GM19438 (cell line): ENCODE data around the gene WNT16.
"Not testable (repeated sequence)": the region's sequence is repeated elsewhere in the genome, so short reads cannot be mapped to it uniquely, and the experiment has no call there.

Source experiments
- ATAC-seq: cut with Tn5 transposase; IDR thresholded peaks from one replicate; pipeline ENCODE4 v1.9.1; 2021; ENCODE audit warnings: low read depth; ENCODE audit not compliant: unreplicated experiment

Gene WNT16, protein sequence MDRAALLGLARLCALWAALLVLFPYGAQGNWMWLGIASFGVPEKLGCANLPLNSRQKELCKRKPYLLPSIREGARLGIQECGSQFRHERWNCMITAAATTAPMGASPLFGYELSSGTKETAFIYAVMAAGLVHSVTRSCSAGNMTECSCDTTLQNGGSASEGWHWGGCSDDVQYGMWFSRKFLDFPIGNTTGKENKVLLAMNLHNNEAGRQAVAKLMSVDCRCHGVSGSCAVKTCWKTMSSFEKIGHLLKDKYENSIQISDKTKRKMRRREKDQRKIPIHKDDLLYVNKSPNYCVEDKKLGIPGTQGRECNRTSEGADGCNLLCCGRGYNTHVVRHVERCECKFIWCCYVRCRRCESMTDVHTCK

DNA sequence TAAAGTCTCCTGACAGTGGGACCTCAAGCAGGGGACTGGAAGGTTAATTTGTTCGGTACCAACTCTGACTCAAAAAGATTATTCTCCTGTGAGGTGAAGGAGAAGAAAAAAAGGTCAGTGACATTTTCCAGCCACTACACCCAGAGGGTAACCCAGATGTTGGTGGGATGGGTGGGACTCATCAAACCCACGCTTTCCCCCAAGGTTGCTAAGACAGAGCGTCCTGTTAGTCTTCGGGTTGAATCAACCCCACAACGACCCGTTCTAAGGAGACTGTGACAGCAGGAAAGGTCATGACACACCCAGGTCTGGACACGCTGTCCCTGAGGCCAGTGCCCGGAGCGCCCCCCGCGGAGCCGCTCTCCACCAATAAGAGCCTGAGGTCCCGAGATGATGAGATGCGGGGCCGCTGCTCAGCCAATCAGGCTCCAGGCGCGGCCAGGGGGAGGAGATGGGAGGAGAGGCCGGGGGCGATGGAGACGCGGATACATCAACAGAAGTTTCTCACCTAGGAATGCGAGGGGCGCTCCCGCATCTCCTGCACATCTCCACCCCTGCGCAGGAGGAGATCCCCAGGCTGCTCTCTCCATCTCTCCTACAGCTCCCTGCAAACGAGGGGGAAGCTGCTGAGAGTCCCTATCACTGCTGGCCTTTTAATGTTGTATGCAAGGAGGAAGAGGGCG is at the start of gene WNT16:
Gene WNT16 (plus strand): TSS at position 493 of the 683 bp plus-strand sequence. CDS start 293 bp downstream, outside the sequence.
- ATAC-seq: no peak

DNA sequence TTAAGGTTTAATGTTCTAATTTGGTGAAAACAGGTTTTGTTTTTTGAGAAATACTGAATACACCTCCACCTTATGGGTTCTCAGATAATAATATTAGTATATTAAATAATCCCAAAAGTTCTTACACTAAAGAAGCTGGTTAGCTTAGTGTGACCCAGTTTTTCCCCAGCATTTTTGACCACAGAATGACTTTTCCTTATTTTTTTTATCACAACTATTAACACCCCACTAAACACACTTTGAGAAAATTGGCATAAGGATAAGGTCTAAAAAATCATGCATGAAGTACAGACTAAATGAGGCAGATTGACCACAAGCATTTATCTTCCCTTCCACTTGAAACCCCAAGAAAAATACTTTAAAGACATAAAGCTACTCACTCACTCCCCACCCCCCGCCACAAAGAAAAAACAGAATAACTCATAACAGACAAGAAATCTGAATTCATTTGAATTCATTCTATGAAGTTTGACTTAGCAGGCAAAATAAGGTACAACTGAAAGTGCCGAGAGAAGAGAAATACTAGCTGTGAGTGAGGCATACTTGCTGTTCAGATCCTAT is 49.7 kb upstream of the WNT16 start:
- no peak for ATAC-seq

DNA sequence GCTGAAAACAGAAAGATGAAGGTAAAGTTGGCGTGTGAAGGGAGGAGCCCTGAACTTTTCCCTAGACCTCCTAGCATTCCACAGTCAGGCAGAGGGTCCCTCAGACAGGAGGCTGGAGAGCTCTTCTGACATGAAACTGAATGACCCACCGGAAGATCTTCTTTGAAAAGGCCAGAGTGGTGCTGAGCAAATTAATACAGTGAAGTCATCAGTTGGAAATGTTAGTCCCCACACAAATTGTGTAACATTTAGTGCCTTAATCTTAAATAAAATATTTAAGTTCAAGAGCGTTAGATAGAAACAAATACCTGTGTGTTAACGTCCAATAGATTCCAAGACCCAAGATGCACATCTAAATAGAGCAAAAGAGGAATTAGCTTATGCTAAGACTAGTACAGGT is 49.0 kb upstream of the WNT16 start:
- ATAC-seq: no peak

DNA sequence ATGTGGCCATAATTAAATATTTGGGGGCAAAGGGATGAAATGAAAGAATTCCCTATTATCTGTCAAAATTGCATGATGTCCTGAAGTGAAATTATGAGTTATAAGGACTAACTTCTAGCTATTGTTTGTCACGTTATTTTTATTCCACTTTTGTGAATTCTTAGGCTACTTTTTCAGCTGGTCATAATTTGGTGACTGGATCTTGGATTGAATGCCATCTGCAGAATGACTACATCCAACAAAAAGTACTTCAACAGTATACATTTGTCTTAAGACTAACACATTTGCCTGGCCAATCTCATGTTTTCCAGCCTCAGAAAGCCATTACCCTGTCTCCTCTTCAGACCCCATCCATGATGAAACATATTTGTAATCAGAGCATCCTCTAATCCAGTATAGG is 48.1 kb upstream of the WNT16 start:
- no peak for ATAC-seq

DNA sequence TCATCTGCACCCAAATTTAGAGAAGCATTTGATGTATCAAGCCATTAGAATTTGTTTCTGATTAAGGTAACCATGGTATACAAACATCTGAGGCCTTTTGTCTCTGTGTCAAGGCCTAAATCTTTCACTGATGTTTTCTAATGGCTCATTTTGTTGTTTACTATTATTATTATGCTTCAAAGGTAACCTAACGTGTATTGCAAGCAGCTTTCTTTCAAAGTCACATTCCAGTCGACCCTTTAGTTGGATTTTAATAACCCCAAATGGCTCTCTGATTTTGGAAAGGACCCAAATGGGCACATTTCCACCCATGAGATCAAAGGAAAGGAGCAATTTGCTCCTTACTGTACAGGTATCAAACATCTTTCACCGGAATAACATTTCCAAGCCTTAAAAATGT is 46.7 kb upstream of the WNT16 start:
- ATAC-seq: no peak

DNA sequence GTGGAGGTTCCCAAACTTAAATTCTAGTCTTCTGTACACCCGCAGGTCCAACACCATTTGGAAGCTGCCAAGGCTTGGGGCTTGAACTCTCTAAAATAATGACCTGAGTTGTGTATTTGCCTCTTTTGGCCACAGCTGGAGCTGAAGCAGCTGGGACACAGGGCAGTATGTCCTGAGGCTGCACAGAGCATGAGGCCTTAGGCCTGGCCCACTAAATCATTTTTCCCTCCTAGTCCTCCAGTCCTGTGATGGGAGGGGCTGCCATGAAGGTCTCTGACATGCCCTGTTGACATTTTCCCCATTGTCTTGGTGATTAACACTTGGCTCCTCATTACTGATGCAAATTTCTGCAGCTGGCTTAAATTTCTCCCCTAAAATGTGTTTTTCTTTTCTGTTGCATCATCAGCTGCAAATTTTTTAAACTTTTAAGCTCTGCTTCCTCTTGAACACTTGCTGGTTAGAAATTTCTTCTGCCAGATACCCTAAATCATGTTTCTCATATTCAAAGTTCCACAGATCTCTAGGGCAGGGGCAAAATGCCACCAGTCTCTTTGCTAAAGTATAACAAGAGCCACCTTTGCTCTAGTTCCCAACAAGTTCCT is 43.6 kb upstream of the WNT16 start:
- no peak for ATAC-seq

DNA sequence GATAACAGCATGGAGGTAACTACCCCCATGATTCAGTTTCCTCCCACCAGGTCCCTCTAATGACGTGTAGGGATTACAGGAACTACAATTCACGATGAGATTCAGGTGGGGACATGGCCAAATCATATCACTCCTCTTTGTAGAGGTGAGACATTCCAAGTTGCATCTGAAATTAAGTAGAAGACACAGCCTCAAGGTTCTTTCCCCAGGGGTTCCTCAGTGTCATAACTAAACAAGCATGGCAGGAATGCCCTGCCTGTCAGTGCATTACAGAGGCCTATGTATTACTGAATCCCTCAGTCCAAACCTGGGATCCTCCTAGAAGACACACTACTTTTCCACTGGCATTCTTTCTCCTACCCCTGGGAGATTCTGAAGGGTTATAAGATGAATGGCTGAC is 42.6 kb upstream of the WNT16 start:
- no peak for ATAC-seq

DNA sequence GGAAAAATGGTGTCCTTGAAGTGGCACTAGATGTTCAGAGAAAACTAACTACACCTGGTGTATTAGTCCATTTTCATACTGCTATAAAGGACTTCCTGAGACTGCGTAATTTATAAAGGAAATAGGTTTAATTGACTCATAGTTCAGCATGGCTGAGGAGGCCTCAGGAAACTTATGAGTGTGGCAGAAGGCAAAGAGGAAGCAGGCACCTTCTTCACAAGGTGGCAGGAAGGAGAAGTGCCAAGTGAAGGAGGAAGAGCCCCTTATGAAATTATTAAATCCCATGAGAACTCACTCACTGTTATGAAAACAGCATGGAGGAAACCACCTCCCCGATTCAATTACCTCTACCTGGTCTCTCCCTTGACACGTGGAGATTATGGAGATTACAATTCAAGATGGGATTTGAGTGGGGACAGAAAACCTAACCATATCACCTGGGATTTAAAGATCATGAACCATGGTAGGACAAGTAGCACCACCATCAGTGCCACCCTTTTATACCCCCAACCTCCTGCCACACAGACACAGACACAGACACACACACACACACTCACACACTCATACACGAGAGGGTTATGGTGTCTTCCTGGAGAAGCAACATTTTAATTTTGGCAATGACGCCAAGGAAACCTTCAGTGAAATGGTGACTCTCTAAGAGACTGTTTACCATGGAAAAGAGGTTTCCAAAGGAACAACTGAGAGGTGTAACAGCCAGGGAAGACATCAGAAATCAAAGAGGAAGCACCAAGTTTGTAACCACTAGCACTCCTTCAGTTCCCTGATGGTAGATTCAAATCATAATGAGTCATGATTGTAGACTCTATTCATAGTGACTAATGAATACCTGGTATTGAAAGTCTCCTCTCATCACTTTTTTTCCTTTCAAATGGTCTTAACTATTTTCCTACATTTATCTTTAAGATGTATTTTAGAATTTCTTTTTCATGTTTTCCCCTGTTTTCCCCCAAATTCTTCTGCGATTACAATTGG is 41.8 kb upstream of the WNT16 start:
- no peak for ATAC-seq

DNA sequence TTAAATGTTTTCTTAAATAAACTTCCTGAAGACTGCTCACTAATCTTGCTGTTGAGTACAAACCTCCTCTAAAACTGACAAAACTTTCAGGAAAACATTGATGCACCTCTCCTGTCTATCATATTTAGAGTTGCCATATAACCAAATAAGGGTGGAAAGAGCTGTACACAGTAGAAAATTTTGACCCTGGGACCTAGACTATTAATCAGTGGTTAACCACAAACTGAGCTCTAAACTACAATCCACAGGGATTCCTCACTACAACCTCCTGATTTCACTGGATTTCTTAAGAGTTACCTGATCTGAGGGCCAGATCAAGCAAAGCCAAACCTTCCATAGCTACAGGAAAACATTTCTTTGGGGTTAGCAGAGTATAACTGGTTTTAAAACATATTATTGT is 39.9 kb upstream of the WNT16 start:
- no peak for ATAC-seq

DNA sequence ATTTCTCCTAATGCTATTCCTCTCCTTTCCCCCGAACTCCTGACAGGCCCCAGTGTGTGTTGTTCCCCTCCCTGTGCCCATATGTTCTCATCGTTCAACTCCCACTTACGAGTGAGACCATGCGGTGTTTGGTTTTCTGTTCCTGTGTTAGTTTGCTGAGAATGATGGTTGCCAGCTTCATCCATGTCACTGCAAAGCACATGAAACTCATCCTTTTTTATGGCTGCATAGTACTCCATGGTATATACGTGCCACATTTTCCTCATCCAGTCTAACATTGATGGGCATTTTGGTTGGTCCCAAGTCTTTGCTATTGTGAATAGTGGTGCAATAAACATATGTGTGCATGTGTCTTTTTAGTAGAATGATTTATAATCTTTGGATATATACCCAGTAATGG is 38.9 kb upstream of the WNT16 start:
- not testable (repeated sequence) for ATAC-seq

DNA sequence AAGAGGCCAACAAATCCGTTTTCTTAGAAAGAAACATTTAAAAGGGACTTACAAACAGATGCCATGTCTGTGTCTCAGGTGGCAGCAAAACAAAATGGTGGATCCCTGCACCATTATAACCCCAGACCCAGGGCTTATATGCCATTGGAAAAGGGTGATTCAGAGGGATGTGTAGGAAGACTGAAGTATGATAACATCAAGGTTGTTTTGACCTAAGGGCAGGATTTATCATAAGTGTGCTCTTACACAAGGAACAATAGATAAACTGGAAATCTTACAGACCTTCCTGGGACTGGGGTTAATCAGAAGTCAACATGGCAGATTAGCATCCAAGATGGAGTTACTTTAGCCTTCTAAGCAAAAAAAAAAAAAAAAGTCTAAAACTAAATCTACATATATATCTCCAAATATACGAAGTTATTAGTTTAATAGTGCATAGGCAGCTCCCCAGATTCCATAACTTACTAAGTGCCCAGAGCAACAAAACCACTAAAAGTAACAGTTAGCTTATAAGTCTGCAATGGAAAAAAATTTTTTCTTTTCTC is 34.3 kb upstream of the WNT16 start:
- ATAC-seq: no peak

DNA sequence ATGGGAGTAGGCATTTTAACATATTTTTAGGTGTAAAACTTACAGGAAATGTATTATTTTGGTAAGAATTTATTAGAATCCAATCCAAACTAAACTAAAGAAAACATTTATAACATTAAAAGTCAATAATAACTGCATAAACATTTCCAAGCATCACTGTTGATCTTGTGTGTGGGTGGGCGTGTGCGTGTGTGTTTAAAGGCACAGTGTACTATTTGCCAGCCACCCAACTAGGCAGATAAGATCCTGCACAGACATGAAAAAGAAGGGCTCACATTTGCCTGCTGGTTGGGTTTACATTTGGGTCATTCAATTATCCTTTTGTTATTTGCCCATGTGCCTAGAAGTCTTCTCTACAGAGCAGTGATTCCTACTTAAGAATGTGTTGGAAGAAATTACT is 31.0 kb upstream of the WNT16 start:
- ATAC-seq: no peak

DNA sequence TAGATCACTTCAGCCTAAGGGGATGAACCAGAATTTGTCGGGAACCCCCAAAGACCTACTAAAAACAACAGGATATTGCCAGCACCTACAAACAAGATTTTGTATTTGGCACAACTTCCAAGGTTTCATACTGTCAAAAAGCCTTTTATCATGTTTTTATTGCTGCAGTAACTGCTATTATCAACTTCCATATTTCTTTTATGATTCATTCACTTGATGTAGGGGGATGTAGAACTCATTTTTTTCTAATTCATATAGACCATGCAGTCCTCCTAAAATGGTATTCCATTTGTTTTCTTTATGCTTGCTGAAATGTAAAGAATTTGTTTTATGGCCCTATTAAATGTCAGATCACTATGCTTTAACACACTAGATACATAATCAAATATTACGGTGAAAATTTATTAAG is 30.0 kb upstream of the WNT16 start:
- no peak for ATAC-seq

DNA sequence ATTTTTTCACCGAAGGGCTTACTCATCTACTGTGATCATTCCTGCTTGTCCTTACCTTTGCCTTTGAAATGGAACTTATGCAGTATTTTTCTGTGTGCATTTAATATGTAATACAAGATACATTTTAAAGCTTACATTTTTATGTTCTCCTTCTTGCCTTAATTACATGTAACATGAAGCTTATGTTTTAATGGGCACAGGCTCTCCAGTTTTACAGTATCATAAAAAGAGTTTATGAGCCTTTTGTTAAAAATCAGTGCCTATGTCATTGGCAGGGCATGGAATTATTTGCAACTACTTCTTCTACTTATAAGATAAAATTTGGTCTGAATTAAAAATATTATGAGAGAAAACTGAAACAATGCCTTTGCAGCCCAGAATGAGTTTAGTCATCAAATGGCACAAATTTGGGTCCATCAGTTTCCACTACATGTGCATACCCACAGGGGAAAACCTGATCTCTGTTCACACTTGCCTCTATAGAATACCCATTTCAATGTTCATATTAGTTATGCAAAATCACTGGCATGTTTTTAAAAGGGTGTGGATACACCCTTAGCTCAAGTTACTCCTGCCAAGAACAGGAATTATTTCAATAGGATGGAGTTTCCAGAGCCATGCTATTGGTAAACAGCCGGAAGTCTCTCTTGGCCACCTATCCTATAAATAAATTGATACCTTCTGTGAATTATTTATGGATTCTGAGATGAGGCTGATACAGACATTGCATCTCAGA is 27.9 kb upstream of the WNT16 start:
- ATAC-seq: no peak

DNA sequence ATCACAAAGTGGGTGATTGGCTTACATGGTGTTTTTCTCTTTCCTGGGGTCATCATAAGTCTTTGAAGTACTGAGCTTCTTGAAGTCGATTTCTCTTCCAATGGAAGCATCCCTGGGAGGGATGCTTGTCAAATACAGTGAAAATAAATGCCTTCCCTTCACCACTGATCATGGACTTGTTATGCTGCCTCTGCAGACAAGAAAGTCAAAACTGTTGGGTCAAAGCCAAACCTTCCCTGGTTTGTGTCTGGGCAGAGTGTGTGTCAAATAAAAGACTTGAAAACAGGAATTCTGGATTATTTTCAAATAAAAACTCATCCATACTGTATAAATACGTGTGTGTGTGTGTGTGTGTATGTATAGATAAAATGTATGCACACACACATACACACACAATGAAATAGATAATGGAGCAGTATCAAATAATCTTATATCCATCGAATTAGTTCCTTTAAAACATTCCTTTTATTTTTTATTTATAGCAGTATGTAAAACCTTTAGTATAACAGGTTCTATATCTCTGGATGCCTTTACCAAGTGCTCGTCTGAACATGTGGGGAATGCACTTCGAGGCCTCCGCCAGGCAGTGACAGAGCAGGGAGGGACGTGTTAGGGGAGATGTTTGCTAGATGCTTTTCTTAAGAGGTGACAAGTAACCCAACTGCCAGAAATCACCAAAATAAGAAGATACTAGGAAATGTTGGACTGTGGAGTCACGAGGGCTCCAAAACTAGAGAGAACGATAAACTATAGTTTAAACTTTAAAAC is 27.2 kb upstream of the WNT16 start:
- ATAC-seq: no peak

DNA sequence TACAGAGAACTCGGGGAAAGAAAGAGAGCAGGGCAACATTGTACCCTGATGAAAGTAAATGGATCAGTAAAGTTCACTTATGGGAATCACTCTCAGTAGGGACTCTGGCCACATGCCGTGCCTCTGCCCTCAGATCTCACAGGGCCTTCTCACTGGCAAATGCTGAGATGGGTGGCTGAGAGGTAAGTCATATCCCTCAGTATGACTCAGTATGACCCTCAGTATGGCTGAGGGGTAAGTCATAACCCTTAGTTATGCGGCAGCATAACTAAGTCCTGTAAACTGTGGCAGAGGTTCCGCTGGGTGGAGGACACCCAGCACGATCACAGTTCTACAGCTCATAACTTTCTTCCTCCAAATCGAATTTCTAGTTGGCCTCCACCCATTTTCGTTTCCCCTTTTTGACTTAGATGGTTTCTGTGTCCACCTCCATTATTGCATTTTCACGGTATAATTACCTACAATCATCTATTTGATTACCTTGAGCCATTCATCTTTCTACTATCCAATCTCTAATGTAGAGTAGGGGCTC is 26.5 kb upstream of the WNT16 start:
- ATAC-seq: peak; percentile 78

DNA sequence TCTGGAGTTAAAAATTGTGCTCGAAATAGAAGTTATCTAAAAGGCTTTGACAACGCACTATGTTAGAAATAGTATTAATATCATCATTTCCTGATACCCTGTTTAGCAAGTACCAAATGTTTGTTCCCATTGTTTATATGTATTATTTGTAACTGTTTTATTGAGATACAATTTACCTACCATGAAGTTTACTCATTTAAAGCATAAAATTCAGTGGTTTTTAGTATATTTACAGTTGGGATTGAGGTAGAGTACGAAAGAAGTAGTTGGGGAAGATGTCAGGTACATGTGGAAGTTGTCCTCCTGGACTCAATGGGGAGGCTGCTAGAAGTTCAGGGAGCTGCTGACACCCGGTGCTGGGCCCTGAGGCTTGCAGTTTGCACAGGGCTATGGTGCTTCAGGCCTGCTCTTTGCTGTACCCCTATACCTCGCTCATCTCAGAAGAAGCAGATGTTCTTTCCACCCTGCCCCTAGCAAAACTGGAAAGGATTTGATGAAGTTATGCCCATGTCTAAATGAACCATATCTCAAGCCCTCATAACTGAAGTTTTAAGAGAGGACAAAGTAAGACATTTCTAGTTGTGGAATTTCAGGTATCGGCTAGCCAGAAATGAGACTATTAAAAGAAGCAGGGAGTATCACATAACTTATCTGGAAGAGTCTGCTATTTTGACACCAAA is 25.2 kb upstream of the WNT16 start:
- no peak for ATAC-seq
